ENCODE measurements around the gene LRP8. TPM values are rescaled to one million over a fixed set of nuclear protein-coding genes. Genes with fewer than 3 reads are reported as not detected.

The LRP8 gene
- 1 to 10 TPM; 2.7 to 6.9 TPM for polyA plus RNA-seq

DNA sequence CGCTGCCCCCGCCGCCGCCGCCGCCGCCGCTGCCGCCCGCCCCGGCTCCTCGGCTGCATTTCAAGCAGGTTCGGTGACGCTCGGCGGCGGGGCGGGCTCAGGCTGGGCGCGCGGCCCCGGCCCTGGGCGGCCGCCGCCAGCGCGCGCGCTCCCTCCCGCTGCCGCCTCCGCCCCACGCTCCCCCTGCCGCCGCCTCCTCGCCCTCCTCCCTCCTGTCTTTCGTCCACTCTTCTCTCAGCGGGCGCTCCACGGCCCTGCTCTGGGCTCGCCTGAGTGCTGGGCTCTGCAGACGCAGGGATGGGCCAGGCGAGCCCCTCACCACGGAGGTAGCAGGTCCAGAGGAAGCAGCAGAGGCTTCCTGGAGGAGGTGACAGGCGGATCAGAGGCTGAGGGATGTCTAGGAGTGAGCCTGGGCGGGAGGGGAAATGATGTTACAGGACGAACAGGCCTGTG, at the start of gene LRP8:
LRP8 (minus strand) TSS at position 62 of the 453 bp plus-strand sequence. CDS start 158 bp downstream, outside the sequence.
- Histone ChIP-seq H3K4me1 (ENCODE audit: control insufficient read depth in 2 of 2, insufficient read depth in 2 of 2, low read length in 1 of 2) (peaks cover 5 to 17% of the 10 kb centered on the region in 2 donors), H3K36me3 (ENCODE audit: control insufficient read depth in 2 of 2, insufficient read depth in 2 of 2, low read length in 1 of 2) (peaks cover 0 to 3% of the 10 kb centered on the region in 2 donors), H3K27ac (ENCODE audit: low read depth in 2 of 2, low read length in 1 of 2) (peak within 1 kb of the TSS; percentile 50 to 76), H3K27me3 (ENCODE audit: control insufficient read depth in 1 of 2, insufficient read depth in 2 of 2, low read length in 2 of 2) (no peaks in the 10 kb centered on the region), H3K9me3 (ENCODE audit: control insufficient read depth in 2 of 2, insufficient read depth in 1 of 2, low read depth in 1 of 2, low read length in 1 of 2) (no peaks in the 10 kb centered on the region), H3K4me3 (ENCODE audit: low read depth in 1 of 2, low read length in 2 of 2) (peak within 1 kb of the TSS; percentile 63 to 80)
- 2 to 4% methylated on average over 25 to 47 of the region's 47 CpGs for WGBS, 2 donors

- Histone ChIP-seq H3K9me3 (ENCODE audit: control insufficient read depth in 2 of 2, insufficient read depth in 1 of 2, low read depth in 1 of 2, low read length in 1 of 2) (no peaks in the 10 kb centered on the region), H3K4me3 (ENCODE audit: low read depth in 1 of 2, low read length in 2 of 2) (no peak overlapping the region), H3K27ac (ENCODE audit: low read depth in 2 of 2, low read length in 1 of 2) (no peak overlapping the region), H3K36me3 (ENCODE audit: control insufficient read depth in 2 of 2, insufficient read depth in 2 of 2, low read length in 1 of 2) (no peaks in the 10 kb centered on the region), H3K4me1 (ENCODE audit: control insufficient read depth in 2 of 2, insufficient read depth in 2 of 2, low read length in 1 of 2) (no peaks in the 10 kb centered on the region), H3K27me3 (ENCODE audit: control insufficient read depth in 1 of 2, insufficient read depth in 2 of 2, low read length in 2 of 2) (no peaks in the 10 kb centered on the region)
- WGBS, 2 donors = 83% methylated on average over 13 of the region's 13 CpGs
These were observed 49.6 kb upstream of the LRP8 start for GRCh38 chr1:53377438-53377841.

DNA sequence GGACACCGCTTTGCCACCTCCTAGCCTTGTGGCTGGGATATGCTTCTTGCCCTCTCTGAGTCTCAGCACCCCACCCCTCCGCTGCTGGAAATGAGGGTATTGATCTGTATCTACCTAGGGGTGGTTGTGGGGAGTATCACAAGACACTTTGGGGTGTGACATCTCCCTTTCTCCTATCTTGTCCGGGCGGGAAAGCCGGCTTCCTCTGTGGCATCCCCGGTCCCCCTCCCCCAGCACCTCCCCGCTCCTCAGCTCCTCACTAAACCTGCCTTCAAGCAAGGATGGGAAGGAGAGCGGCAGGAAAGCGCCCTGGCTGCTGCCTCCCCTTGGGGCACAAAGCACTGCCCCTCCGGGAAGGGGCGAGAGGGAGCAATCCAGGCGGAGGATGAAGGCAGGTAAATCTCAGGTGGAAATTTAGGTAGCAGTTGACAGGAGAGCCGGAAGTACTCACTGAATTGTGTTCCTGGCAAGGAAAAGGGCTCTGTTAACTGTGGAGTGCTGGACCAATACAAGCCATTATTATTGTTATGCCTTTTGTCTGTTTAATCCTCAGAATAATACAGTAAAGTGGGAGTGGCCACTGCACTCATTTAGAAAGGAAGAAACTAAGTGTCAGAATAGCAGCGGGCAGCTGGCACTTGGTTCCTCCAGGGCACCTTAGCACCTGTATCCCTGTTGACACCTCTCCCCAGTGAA, 49.0 kb upstream of the LRP8 start:
- 73 to 77% methylated on average over 14 of the region's 14 CpGs for WGBS, 2 donors
- no peak overlapping the region for H3K27ac ChIP-seq (ENCODE audit: low read depth in 2 of 2, low read length in 1 of 2)
- H3K36me3 ChIP-seq (ENCODE audit: control insufficient read depth in 2 of 2, insufficient read depth in 2 of 2, low read length in 1 of 2) = no peaks in the 10 kb centered on the region
- no peaks in the 10 kb centered on the region for H3K4me1 ChIP-seq (ENCODE audit: control insufficient read depth in 2 of 2, insufficient read depth in 2 of 2, low read length in 1 of 2)
- no peaks in the 10 kb centered on the region for H3K9me3 ChIP-seq (ENCODE audit: control insufficient read depth in 2 of 2, insufficient read depth in 1 of 2, low read depth in 1 of 2, low read length in 1 of 2)
- no peak overlapping the region for H3K4me3 ChIP-seq (ENCODE audit: low read depth in 1 of 2, low read length in 2 of 2)
- no peaks in the 10 kb centered on the region for H3K27me3 ChIP-seq (ENCODE audit: control insufficient read depth in 1 of 2, insufficient read depth in 2 of 2, low read length in 2 of 2)

- Histone ChIP-seq H3K4me3 (ENCODE audit: low read depth in 1 of 2, low read length in 2 of 2) (no peak overlapping the region), H3K27me3 (ENCODE audit: control insufficient read depth in 1 of 2, insufficient read depth in 2 of 2, low read length in 2 of 2) (no peaks in the 10 kb centered on the region), H3K27ac (ENCODE audit: low read depth in 2 of 2, low read length in 1 of 2) (no peak overlapping the region), H3K36me3 (ENCODE audit: control insufficient read depth in 2 of 2, insufficient read depth in 2 of 2, low read length in 1 of 2) (no peaks in the 10 kb centered on the region), H3K9me3 (ENCODE audit: control insufficient read depth in 2 of 2, insufficient read depth in 1 of 2, low read depth in 1 of 2, low read length in 1 of 2) (no peaks in the 10 kb centered on the region), H3K4me1 (ENCODE audit: control insufficient read depth in 2 of 2, insufficient read depth in 2 of 2, low read length in 1 of 2) (no peaks in the 10 kb centered on the region)
- WGBS, 2 donors = 60 to 69% methylated on average over 14 of the region's 14 CpGs
These were observed 48.2 kb upstream of the LRP8 start for GRCh38 chr1:53376041-53376461.

DNA sequence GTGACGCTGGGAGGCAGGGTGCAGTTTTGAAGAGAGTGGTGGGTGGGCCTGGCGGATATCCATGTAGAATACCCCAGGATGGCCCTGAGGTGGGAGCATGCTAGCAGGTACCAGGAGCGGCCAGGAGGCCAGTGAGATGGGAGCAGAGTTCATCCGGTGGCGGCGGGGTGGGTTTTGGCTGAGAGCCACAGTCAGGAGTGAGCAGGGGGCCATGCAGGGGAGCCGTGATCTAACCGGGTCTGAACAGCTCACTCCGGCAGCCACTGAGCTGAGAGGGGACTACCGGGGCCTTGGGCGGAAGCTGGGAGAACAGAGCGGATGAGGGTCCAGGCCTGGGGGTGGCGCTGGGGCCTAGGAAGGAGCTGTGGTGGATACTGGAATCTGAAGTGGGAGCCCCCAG, 47.6 kb upstream of the LRP8 start:
- no peaks in the 10 kb centered on the region for H3K27me3 ChIP-seq (ENCODE audit: control insufficient read depth in 1 of 2, insufficient read depth in 2 of 2, low read length in 2 of 2)
- WGBS, 2 donors = 68 to 77% methylated on average over 13 of the region's 13 CpGs
- H3K27ac ChIP-seq (ENCODE audit: low read depth in 2 of 2, low read length in 1 of 2) = no peak overlapping the region
- no peaks in the 10 kb centered on the region for H3K4me1 ChIP-seq (ENCODE audit: control insufficient read depth in 2 of 2, insufficient read depth in 2 of 2, low read length in 1 of 2)
- no peak overlapping the region for H3K4me3 ChIP-seq (ENCODE audit: low read depth in 1 of 2, low read length in 2 of 2)
- H3K36me3 ChIP-seq (ENCODE audit: control insufficient read depth in 2 of 2, insufficient read depth in 2 of 2, low read length in 1 of 2) = no peaks in the 10 kb centered on the region
- H3K9me3 ChIP-seq (ENCODE audit: control insufficient read depth in 2 of 2, insufficient read depth in 1 of 2, low read depth in 1 of 2, low read length in 1 of 2) = no peaks in the 10 kb centered on the region

- Histone ChIP-seq H3K4me3 (ENCODE audit: low read depth in 1 of 2, low read length in 2 of 2) (no peak overlapping the region), H3K27ac (ENCODE audit: low read depth in 2 of 2, low read length in 1 of 2) (no peak overlapping the region), H3K36me3 (ENCODE audit: control insufficient read depth in 2 of 2, insufficient read depth in 2 of 2, low read length in 1 of 2) (no peaks in the 10 kb centered on the region), H3K27me3 (ENCODE audit: control insufficient read depth in 1 of 2, insufficient read depth in 2 of 2, low read length in 2 of 2) (no peaks in the 10 kb centered on the region), H3K4me1 (ENCODE audit: control insufficient read depth in 2 of 2, insufficient read depth in 2 of 2, low read length in 1 of 2) (no peaks in the 10 kb centered on the region), H3K9me3 (ENCODE audit: control insufficient read depth in 2 of 2, insufficient read depth in 1 of 2, low read depth in 1 of 2, low read length in 1 of 2) (no peaks in the 10 kb centered on the region)
- 91 to 92% methylated on average over 11 of the region's 11 CpGs for WGBS, 2 donors
These were observed 45.4 kb upstream of the LRP8 start for GRCh38 chr1:53373246-53373645.

DNA sequence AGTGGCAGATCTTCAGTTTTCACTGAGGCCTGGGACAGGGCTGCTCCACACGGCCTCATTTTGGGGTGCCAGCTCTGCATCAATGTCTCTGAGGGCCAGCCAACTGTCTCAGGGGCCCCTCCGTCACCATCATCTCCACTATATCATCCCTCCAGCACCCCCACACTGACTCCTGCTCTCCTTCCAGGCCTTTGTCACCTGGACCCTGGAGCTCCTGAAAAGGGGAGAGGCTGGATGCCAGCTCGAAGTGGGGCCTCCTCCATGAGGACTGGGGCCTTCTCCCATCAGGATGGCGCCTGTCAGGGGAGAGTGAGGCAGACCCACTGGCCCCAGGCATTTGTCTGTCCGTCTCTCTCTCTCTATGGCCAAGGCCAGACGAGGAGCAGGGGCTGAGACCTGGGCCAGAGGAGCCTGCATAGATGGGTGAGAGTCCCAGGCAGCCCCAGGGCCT, 44.7 kb upstream of the LRP8 start:
- 83 to 87% methylated on average over 6 of the region's 6 CpGs for WGBS, 2 donors
- Histone ChIP-seq H3K27ac (ENCODE audit: low read depth in 2 of 2, low read length in 1 of 2) (no peak overlapping the region), H3K4me3 (ENCODE audit: low read depth in 1 of 2, low read length in 2 of 2) (no peak overlapping the region), H3K9me3 (ENCODE audit: control insufficient read depth in 2 of 2, insufficient read depth in 1 of 2, low read depth in 1 of 2, low read length in 1 of 2) (no peaks in the 10 kb centered on the region), H3K36me3 (ENCODE audit: control insufficient read depth in 2 of 2, insufficient read depth in 2 of 2, low read length in 1 of 2) (no peaks in the 10 kb centered on the region), H3K27me3 (ENCODE audit: control insufficient read depth in 1 of 2, insufficient read depth in 2 of 2, low read length in 2 of 2) (no peaks in the 10 kb centered on the region), H3K4me1 (ENCODE audit: control insufficient read depth in 2 of 2, insufficient read depth in 2 of 2, low read length in 1 of 2) (no peaks in the 10 kb centered on the region)

DNA sequence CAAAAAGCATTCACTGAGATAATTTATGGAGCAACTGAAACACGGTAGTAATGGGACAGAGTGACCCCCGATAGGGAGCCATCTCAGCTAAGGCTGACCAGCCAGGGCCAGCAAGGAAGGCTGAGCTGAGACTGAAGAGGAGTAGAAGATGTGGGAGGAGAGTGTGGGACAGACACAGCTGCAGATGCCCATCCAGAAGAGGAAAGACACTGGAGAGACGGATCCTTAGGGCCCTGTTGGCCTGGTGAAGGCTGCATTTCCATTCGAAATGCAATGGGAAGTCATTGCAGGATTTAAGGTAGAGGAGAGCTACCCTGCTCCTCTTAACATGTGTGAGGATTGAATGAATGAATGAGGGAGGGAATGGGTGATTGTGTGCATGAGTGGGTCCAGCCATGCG, 44.0 kb upstream of the LRP8 start:
- H3K36me3 ChIP-seq (ENCODE audit: control insufficient read depth in 2 of 2, insufficient read depth in 2 of 2, low read length in 1 of 2) = no peaks in the 10 kb centered on the region
- no peaks in the 10 kb centered on the region for H3K4me1 ChIP-seq (ENCODE audit: control insufficient read depth in 2 of 2, insufficient read depth in 2 of 2, low read length in 1 of 2)
- no peaks in the 10 kb centered on the region for H3K9me3 ChIP-seq (ENCODE audit: control insufficient read depth in 2 of 2, insufficient read depth in 1 of 2, low read depth in 1 of 2, low read length in 1 of 2)
- H3K4me3 ChIP-seq (ENCODE audit: low read depth in 1 of 2, low read length in 2 of 2) = no peak overlapping the region
- WGBS, 2 donors = 82 to 84% methylated on average over 5 of the region's 5 CpGs
- no peaks in the 10 kb centered on the region for H3K27me3 ChIP-seq (ENCODE audit: control insufficient read depth in 1 of 2, insufficient read depth in 2 of 2, low read length in 2 of 2)
- H3K27ac ChIP-seq (ENCODE audit: low read depth in 2 of 2, low read length in 1 of 2) = no peak overlapping the region

DNA sequence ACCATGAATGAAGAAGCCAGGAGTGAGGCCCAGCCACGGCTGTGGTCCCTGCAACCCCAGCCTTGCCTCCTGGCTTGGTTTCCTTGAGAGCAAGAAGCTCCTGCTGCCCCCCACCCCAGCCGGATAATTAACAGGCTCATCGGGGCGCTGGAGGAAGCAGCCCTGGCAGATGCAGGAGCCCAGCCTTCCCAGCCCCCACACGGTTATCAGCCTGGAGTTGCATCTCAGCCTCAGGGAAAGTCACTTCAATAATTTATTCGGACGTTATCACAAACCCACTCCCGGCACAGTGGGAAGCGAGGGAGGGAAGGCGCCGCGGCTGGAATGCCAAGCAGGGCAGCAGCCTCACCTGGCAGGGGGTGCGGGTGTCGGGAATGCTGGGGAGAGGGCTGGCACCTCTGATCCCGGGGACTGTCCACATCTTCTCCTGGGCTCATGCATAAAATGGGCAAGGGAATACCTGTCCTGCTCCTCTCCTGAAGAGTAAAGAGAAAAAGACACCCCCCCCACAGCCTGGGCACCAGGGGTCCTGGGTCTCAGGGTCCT, 43.3 kb upstream of the LRP8 start:
- Histone ChIP-seq H3K36me3 (ENCODE audit: control insufficient read depth in 2 of 2, insufficient read depth in 2 of 2, low read length in 1 of 2) (no peaks in the 10 kb centered on the region), H3K27me3 (ENCODE audit: control insufficient read depth in 1 of 2, insufficient read depth in 2 of 2, low read length in 2 of 2) (no peaks in the 10 kb centered on the region), H3K9me3 (ENCODE audit: control insufficient read depth in 2 of 2, insufficient read depth in 1 of 2, low read depth in 1 of 2, low read length in 1 of 2) (no peaks in the 10 kb centered on the region), H3K4me3 (ENCODE audit: low read depth in 1 of 2, low read length in 2 of 2) (no peak overlapping the region), H3K4me1 (ENCODE audit: control insufficient read depth in 2 of 2, insufficient read depth in 2 of 2, low read length in 1 of 2) (no peaks in the 10 kb centered on the region), H3K27ac (ENCODE audit: low read depth in 2 of 2, low read length in 1 of 2) (no peak overlapping the region)
- WGBS, 2 donors = 44 to 57% methylated on average over 15 of the region's 15 CpGs
